Neuronal stem cell (in vitro differentiated cells): ENCODE measurements around the gene RBPJ.
A peak's percentile ranks its signal among the peaks of the same experiment; 100 is the strongest.

ENCODE experiments used
- DNase-seq: peaks from one replicate; pipeline ENCODE4 v3.0.0-alpha.2; 2013; ENCODE audit warnings: low spot score
- H2AFZ ChIP-seq: one replicate; pipeline ENCODE4 v1.6.1; 2013; ENCODE audit warnings: mild to moderate bottlenecking, low read length, inconsistent platforms
- H2AK5ac ChIP-seq: 2 replicates; pipeline ENCODE4 v1.6.1; 2013; ENCODE audit warnings: low read depth, mild to moderate bottlenecking, inconsistent platforms, low read length, moderate library complexity, mixed read lengths
- H2BK120ac ChIP-seq: 2 replicates; pipeline ENCODE4 v1.6.1; 2013; ENCODE audit warnings: low read depth, mild to moderate bottlenecking, inconsistent platforms, low read length, moderate library complexity, mixed read lengths
- H2BK12ac ChIP-seq: one replicate; pipeline ENCODE4 v1.6.1; 2013; ENCODE audit warnings: low read length, inconsistent platforms
- H2BK15ac ChIP-seq: 2 replicates; pipeline ENCODE4 v1.6.1; 2013; ENCODE audit warnings: mild to moderate bottlenecking, low read length, inconsistent platforms, mixed read lengths
- H2BK5ac ChIP-seq: one replicate; pipeline ENCODE4 v1.6.1; 2013; ENCODE audit warnings: inconsistent platforms, mild to moderate bottlenecking, low read length, moderate library complexity
- H3K14ac ChIP-seq: one replicate; pipeline ENCODE4 v1.6.1; 2013; ENCODE audit warnings: low read length, inconsistent platforms
- H3K18ac ChIP-seq: 2 replicates; pipeline ENCODE4 v1.6.1; 2013; ENCODE audit warnings: low read length, inconsistent platforms
- H3K23ac ChIP-seq: 2 replicates; pipeline ENCODE4 v1.6.1; 2013; ENCODE audit warnings: low read depth, mild to moderate bottlenecking, mixed read lengths, low read length, inconsistent platforms; ENCODE audit not compliant: poor library complexity
- H3K27ac ChIP-seq: replicated peaks from 3 replicates; pipeline ENCODE4 v1.5.1; 2013; ENCODE audit warnings: low read length, inconsistent platforms
- H3K27me3 ChIP-seq, 3 experiments: 2 replicates each; pipeline ENCODE4 v1.6.1; 2013; ENCODE audit warnings: low read length in 3 of 3, mild to moderate bottlenecking in 2 of 3, inconsistent platforms in 1 of 3, low read depth in 1 of 3, mixed read lengths in 1 of 3, moderate library complexity in 1 of 3; ENCODE audit not compliant: control insufficient read depth in 3 of 3, insufficient read depth in 3 of 3
- H3K36me3 ChIP-seq, 2 donors: replicated peaks in 1 of 2; 2 replicates each; pipeline ENCODE4 v1.6.1; 2013; ENCODE audit warnings: low read length in 2 of 2; ENCODE audit not compliant: control insufficient read depth in 2 of 2, insufficient read depth in 2 of 2
- H3K4ac ChIP-seq: 2 replicates; pipeline ENCODE4 v1.6.1; 2013; ENCODE audit warnings: inconsistent platforms, mild to moderate bottlenecking, low read length, moderate library complexity
- H3K4me1 ChIP-seq, 2 donors: 1 replicate in 1 of 2; 2 replicates in 1 of 2; pipeline ENCODE4 v1.6.1; 2013; ENCODE audit warnings: low read length in 2 of 2, low read depth in 1 of 2; ENCODE audit not compliant: control insufficient read depth in 2 of 2, insufficient read depth in 1 of 2
- H3K4me2 ChIP-seq: one replicate; pipeline ENCODE4 v1.6.1; 2013; ENCODE audit warnings: mild to moderate bottlenecking, low read length, inconsistent platforms; ENCODE audit not compliant: insufficient read depth, poor library complexity, severe bottlenecking
- H3K4me3 ChIP-seq, 2 donors: 2 replicates each; pipeline ENCODE4 v1.5.1; 2013; ENCODE audit warnings: low read length in 2 of 2, mild to moderate bottlenecking in 2 of 2, inconsistent platforms in 1 of 2, moderate library complexity in 1 of 2
- H3K79me1 ChIP-seq: one replicate; pipeline ENCODE4 v1.6.1; 2013; ENCODE audit warnings: low read depth, mild to moderate bottlenecking, inconsistent platforms, low read length, moderate library complexity
- H3K9ac ChIP-seq: one replicate; pipeline ENCODE4 v1.6.1; 2013; ENCODE audit warnings: mild to moderate bottlenecking, low read depth, low read length, inconsistent platforms; ENCODE audit not compliant: poor library complexity
- H3K9me3 ChIP-seq, 2 donors: replicated peaks in 1 of 2; 2 replicates each; pipeline versions ENCODE3 to v1.6.1; 2013; ENCODE audit warnings: low read length in 2 of 2, mild to moderate bottlenecking in 2 of 2, inconsistent platforms in 1 of 2, low read depth in 1 of 2, mixed read lengths in 1 of 2, moderate library complexity in 1 of 2; ENCODE audit not compliant: control insufficient read depth in 2 of 2, insufficient read depth in 1 of 2
- H4K8ac ChIP-seq: one replicate; pipeline ENCODE4 v1.6.1; 2013; ENCODE audit warnings: low read depth, mild to moderate bottlenecking, inconsistent platforms, low read length, moderate library complexity
- H4K91ac ChIP-seq: one replicate; pipeline ENCODE4 v1.6.1; 2013; ENCODE audit warnings: low read length, low read depth, mild to moderate bottlenecking, inconsistent platforms; ENCODE audit not compliant: poor library complexity
- WGBS, 2 donors: extraction: QIAGEN DNeasy Blood & Tissue Kit; methylation state at CpG; one replicate each; pipeline ENCODE4 v1.1.7; 2013; ENCODE audit warnings: missing lambda C conversion rate in 2 of 2, mixed read lengths in 1 of 2; ENCODE audit not compliant: insufficient read length in 2 of 2, insufficient replicate concordance in 1 of 2; ENCODE audit errors: extremely low coverage in 2 of 2; 5-methylcytosine and 5-hydroxymethylcytosine counted together

Gene RBPJ

DNA sequence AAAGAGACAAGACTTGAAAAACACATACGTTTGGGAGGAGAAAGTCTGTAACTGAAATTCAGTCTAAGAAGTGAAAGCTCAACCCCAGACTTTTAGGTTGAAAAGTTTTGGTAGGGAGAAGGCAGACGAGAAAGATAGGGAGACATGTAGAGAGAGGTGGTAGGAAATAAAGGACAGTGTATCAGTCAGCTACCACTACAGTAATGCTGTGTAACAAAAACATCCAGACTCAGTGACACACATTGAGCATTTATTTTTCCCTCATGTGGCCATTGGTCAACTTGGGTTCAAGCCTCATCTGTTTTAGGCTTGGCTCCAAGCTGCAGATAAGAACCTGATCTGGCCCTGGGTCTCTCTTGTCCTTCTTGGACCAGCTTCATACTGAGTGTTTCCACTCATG is 142.6 kb downstream of the RBPJ start:
- H3K14ac ChIP-seq = no peak overlapping the region
- H3K18ac ChIP-seq = no peak overlapping the region
- H3K4me2 ChIP-seq = no peak overlapping the region
- no peak overlapping the region for H3K9ac ChIP-seq
- H3K79me1 ChIP-seq = no peaks in the 10 kb centered on the region
- H2BK15ac ChIP-seq = no peak overlapping the region
- H3K4me3 ChIP-seq = no peak overlapping the region
- no peak overlapping the region for H2BK12ac ChIP-seq
- DNase-seq = no peak
- H3K27ac ChIP-seq = no peak overlapping the region
- no peaks in the 10 kb centered on the region for H3K36me3 ChIP-seq
- H3K4ac ChIP-seq = no peak overlapping the region
- H2BK120ac ChIP-seq = no peak overlapping the region
- H2AFZ ChIP-seq = no peak overlapping the region
- no CpG with 5 or more reads among the region's 2 CpGs for WGBS, 2 donors
- no peaks in the 10 kb centered on the region for H3K27me3 ChIP-seq
- no peak overlapping the region for H4K8ac ChIP-seq
- H2AK5ac ChIP-seq = no peak overlapping the region
- H3K4me1 ChIP-seq = no peaks in the 10 kb centered on the region
- H2BK5ac ChIP-seq = no peak overlapping the region
- H3K9me3 ChIP-seq = no peaks in the 10 kb centered on the region
- no peak overlapping the region for H4K91ac ChIP-seq
- no peak overlapping the region for H3K23ac ChIP-seq

DNA sequence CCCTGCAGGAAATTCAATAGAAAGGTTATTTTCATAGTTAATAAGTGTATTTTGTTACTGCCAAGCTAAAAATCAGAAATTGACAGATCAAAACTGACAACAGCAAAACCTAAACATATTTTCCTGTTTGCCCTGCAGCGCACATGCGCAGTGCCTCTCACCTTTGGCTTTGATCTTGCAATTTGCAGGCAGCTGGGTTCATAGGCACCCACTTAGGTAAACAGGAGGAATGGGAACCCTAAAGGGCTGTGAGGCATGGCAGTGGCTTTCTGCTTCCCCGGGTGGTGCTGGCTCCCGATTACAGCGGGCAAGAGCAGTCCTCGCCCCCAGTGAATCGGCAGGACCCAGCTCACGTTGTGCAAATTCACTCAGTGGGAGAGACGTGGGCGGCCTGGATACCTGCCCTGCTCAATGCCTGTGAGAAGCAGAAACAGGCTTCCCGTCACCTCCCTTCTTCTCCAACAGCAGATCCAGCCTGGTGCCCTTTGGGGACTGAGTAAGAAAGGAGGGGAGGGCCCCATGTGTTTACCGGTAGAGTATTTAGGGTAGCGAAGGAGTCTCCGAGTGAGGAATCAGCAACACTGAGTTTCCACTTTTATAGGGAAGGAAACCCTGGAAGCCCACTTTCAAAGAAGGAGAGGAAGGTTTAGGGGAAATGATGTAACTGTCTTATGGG is 143.7 kb downstream of the RBPJ start:
- no peak overlapping the region for H3K4ac ChIP-seq
- no CpG with 5 or more reads among the region's 14 CpGs for WGBS, 2 donors
- no peaks in the 10 kb centered on the region for H3K4me1 ChIP-seq
- H2BK5ac ChIP-seq = no peak overlapping the region
- H3K79me1 ChIP-seq = no peaks in the 10 kb centered on the region
- peak overlapping the region in 1 of 2 donors; percentile 16 for H3K4me3 ChIP-seq
- no peaks in the 10 kb centered on the region for H3K27me3 ChIP-seq
- H3K18ac ChIP-seq = no peak overlapping the region
- H3K23ac ChIP-seq = no peak overlapping the region
- no peaks in the 10 kb centered on the region for H3K36me3 ChIP-seq
- H2BK15ac ChIP-seq = no peak overlapping the region
- no peak overlapping the region for H4K8ac ChIP-seq
- no peak overlapping the region for H2AFZ ChIP-seq
- no peak overlapping the region for H4K91ac ChIP-seq
- H3K14ac ChIP-seq = no peak overlapping the region
- H3K9ac ChIP-seq = no peak overlapping the region
- no peak overlapping the region for H2BK120ac ChIP-seq
- H3K27ac ChIP-seq = no peak overlapping the region
- H2AK5ac ChIP-seq = no peak overlapping the region
- H2BK12ac ChIP-seq = no peak overlapping the region
- no peak for DNase-seq
- H3K9me3 ChIP-seq = no peaks in the 10 kb centered on the region
- H3K4me2 ChIP-seq = no peak overlapping the region

DNA sequence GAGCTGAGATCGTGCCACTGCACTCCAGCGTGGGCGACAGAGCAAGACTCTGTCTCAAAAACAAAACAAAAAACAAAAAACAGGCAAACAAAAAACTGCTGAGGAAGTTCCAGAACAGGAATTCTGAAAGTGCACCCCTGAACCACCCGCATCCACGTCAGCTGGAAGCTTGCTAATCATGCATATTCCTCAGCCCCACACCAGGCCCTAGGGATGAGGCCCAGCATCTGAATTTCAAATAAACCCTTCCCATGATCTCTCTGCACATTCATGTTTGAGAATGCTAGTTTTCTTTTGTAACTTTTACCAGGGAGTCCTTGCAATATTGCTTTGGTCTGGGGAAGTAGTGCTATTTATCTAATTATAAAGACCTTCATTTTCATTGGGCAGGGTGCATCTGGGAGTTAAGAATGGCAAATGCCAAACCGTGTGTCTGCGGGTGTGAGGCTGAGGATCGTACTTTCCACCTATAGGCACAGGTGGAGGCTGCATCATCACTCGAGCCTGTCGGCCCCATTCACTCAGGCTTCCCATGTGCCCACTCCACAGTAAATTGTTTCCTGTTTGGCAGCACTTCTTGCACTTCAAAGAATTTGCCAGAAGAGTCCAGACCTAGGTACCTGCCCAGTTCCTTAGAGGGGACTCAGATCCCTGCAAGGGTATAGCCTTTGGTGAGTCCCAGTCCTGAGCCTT is 145.9 kb downstream of the RBPJ start:
- no peaks in the 10 kb centered on the region for H3K36me3 ChIP-seq
- peaks cover 0 to 5% (median 0%) of the 10 kb centered on the region in 3 experiments for H3K27me3 ChIP-seq
- H4K8ac ChIP-seq = no peak overlapping the region
- no peak overlapping the region for H3K27ac ChIP-seq
- H3K23ac ChIP-seq = no peak overlapping the region
- no peaks in the 10 kb centered on the region for H3K9me3 ChIP-seq
- no peak overlapping the region for H3K14ac ChIP-seq
- no peak for DNase-seq
- H3K4me3 ChIP-seq = no peak overlapping the region
- H2BK5ac ChIP-seq = no peak overlapping the region
- no peak overlapping the region for H2AK5ac ChIP-seq
- H3K4ac ChIP-seq = no peak overlapping the region
- H2BK120ac ChIP-seq = no peak overlapping the region
- H4K91ac ChIP-seq = no peak overlapping the region
- no peaks in the 10 kb centered on the region for H3K79me1 ChIP-seq
- H2AFZ ChIP-seq = no peak overlapping the region
- WGBS, 2 donors = no CpG with 5 or more reads among the region's 10 CpGs
- H3K4me1 ChIP-seq = no peaks in the 10 kb centered on the region
- H3K4me2 ChIP-seq = no peak overlapping the region
- H3K18ac ChIP-seq = no peak overlapping the region
- H2BK15ac ChIP-seq = no peak overlapping the region
- no peak overlapping the region for H3K9ac ChIP-seq
- H2BK12ac ChIP-seq = no peak overlapping the region

DNA sequence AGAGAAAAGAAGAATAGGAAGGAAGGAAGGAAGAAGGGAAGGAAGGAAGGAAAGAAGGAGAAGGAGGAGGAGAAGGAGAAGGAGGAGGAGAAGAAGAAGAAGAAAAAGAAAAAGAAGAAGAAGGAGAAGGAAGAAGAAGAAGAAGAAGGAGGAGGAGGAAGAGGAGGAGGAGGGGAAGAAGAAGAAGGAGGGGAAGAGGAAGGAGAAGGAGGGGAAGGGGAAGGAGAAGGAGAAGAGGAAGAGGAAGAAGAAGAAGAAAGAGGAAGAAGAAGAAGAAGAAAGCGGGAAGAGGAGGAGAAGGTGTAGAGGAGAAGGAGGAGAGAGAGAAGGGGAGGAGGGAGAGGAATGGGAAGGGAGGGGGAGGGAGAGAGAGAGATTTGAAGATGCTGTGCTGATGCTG is 146.9 kb downstream of the RBPJ start:
- WGBS, 2 donors = 100% methylated on average over 1 of the region's 1 CpG
- Histone ChIP-seq H2AFZ (no peak overlapping the region), H3K9ac (no peak overlapping the region), H3K4me3 (no peak overlapping the region), H3K4me1 (no peaks in the 10 kb centered on the region), H3K27ac (no peak overlapping the region), H3K4me2 (no peak overlapping the region), H3K14ac (no peak overlapping the region), H3K18ac (no peak overlapping the region), H2BK120ac (no peak overlapping the region), H3K9me3 (no peaks in the 10 kb centered on the region), H2AK5ac (no peak overlapping the region), H3K79me1 (no peaks in the 10 kb centered on the region), H4K91ac (no peak overlapping the region), H2BK15ac (no peak overlapping the region), H3K4ac (no peak overlapping the region), H3K36me3 (no peaks in the 10 kb centered on the region), H2BK12ac (no peak overlapping the region), H2BK5ac (no peak overlapping the region), H3K27me3 (peaks cover 0 to 5% (median 0%) of the 10 kb centered on the region in 3 experiments), H4K8ac (no peak overlapping the region), H3K23ac (no peak overlapping the region)
- no peak for DNase-seq
